IMR-90 (cell line): ENCODE measurements around the gene PARP6. TPM values are rescaled to one million over a fixed set of nuclear protein-coding genes. Genes with fewer than 3 reads are reported as not detected.

Source experiments
- ATAC-seq: fragments of 200-7000 bp; cut with Tn5 transposase; 2 replicates; pipeline ENCODE4 v1.9.1; 2020; ENCODE audit warnings: low read depth, mild to moderate bottlenecking, moderate library complexity
- BruUV-seq: library from RNA; stranded (reverse); fragments of 400-500 nt; replicated peaks from 2 replicates; lab custom pipeline; 2021; lab: Mats Ljungman, UMichigan
- CTCF ChIA-PET: fragments of 300-600 bp; formaldehyde crosslinking; extraction: SDS; loops from one replicate; lab custom pipeline; 2021; ENCODE audit warnings: antibody characterized with exemption; lab: Yijun Ruan, JAX
- POLR2A ChIA-PET: fragments of 300-600 bp; sonication (Branson Sonifier 250); formaldehyde crosslinking; loops from one replicate; lab custom pipeline; 2022; ENCODE audit warnings: antibody characterized with exemption; ENCODE audit not compliant: unreplicated experiment; lab: Charles Lee
- DNase-seq: peaks from one replicate; pipeline ENCODE4 v3.0.0; 2013
- H2AFZ ChIP-seq: replicated peaks from 2 replicates; pipeline ENCODE3; 2013; ENCODE audit warnings: low read length, mild to moderate bottlenecking; ENCODE audit not compliant: poor library complexity
- H2AK5ac ChIP-seq: 2 replicates; pipeline ENCODE4 v1.6.1; 2013; ENCODE audit warnings: low read depth, low read length, inconsistent platforms
- H2AK9ac ChIP-seq: replicated peaks from 2 replicates; pipeline ENCODE3; 2013; ENCODE audit warnings: mild to moderate bottlenecking, low read depth, low read length, moderate library complexity; ENCODE audit not compliant: poor library complexity
- H2BK120ac ChIP-seq: 2 replicates; pipeline ENCODE4 v1.6.1; 2013; ENCODE audit warnings: low read depth, low read length, inconsistent platforms
- H2BK15ac ChIP-seq: 3 replicates; pipeline ENCODE4 v1.6.1; 2013; ENCODE audit warnings: low read depth, low read length, inconsistent platforms
- H2BK20ac ChIP-seq: 2 replicates; pipeline ENCODE4 v1.6.1; 2013; ENCODE audit warnings: low read depth, mild to moderate bottlenecking, inconsistent platforms, low read length, moderate library complexity
- H2BK5ac ChIP-seq: 2 replicates; pipeline ENCODE4 v1.6.1; 2013; ENCODE audit warnings: mild to moderate bottlenecking, low read depth, low read length, inconsistent platforms; ENCODE audit not compliant: poor library complexity, severe bottlenecking
- H3K14ac ChIP-seq: replicated peaks from 2 replicates; pipeline ENCODE4 v1.6.1; 2013; ENCODE audit warnings: low read depth, low read length, inconsistent platforms
- H3K18ac ChIP-seq: 2 replicates; pipeline ENCODE4 v1.6.1; 2013; ENCODE audit warnings: low read depth, low read length, control low read depth
- H3K23ac ChIP-seq: 2 replicates; pipeline ENCODE4 v1.6.1; 2013; ENCODE audit warnings: low read depth, low read length, inconsistent platforms
- H3K27ac ChIP-seq: 2 replicates; pipeline ENCODE4 v1.5.1; 2013; ENCODE audit warnings: mild to moderate bottlenecking, control low read depth, low read length; ENCODE audit not compliant: insufficient read depth
- H3K27me3 ChIP-seq: 2 replicates; pipeline ENCODE4 v1.6.1; 2013; ENCODE audit warnings: low read length; ENCODE audit not compliant: control insufficient read depth, insufficient read depth
- H3K36me3 ChIP-seq: 2 replicates; pipeline ENCODE4 v1.6.1; 2013; ENCODE audit warnings: low read length, mixed read lengths; ENCODE audit not compliant: control insufficient read depth, insufficient read depth
- H3K4ac ChIP-seq: 2 replicates; pipeline ENCODE4 v1.6.1; 2013; ENCODE audit warnings: low read depth, low read length, inconsistent platforms
- H3K4me1 ChIP-seq: 2 replicates; pipeline ENCODE4 v1.6.1; 2013; ENCODE audit warnings: low read length, mixed read lengths; ENCODE audit not compliant: control insufficient read depth, insufficient read depth
- H3K4me2 ChIP-seq: 2 replicates; pipeline ENCODE4 v1.6.1; 2013; ENCODE audit warnings: low read depth, mild to moderate bottlenecking, control low read depth, low read length, moderate library complexity
- H3K4me3 ChIP-seq: 2 replicates; pipeline ENCODE4 v1.5.1; 2013; ENCODE audit warnings: low read depth, mild to moderate bottlenecking, control low read depth, low read length, moderate library complexity; ENCODE audit not compliant: insufficient read depth
- H3K56ac ChIP-seq: 2 replicates; pipeline ENCODE4 v1.6.1; 2013; ENCODE audit warnings: low read length, inconsistent platforms; ENCODE audit not compliant: insufficient read depth; ENCODE audit errors: extremely low read depth
- H3K79me1 ChIP-seq, 2 experiments: 2 replicates each; pipeline ENCODE4 v1.6.1; 2013; ENCODE audit warnings: low read length in 2 of 2, inconsistent platforms in 1 of 2, low read depth in 1 of 2
- H3K9ac ChIP-seq: 2 replicates; pipeline ENCODE4 v1.6.1; 2013; ENCODE audit warnings: low read depth, low read length, control low read depth
- H3K9me1 ChIP-seq: 2 replicates; pipeline ENCODE4 v1.6.1; 2013; ENCODE audit warnings: low read length, inconsistent platforms; ENCODE audit not compliant: insufficient read depth
- H3K9me3 ChIP-seq: 2 replicates; pipeline ENCODE4 v1.6.1; 2013; ENCODE audit warnings: low read length; ENCODE audit not compliant: control insufficient read depth, insufficient read depth
- H4K20me1 ChIP-seq: 2 replicates; pipeline ENCODE4 v1.6.1; 2013; ENCODE audit warnings: low read length, inconsistent platforms; ENCODE audit not compliant: insufficient read depth
- H4K5ac ChIP-seq: 2 replicates; pipeline ENCODE4 v1.6.1; 2013; ENCODE audit warnings: mild to moderate bottlenecking, low read depth, low read length, control low read depth
- H4K8ac ChIP-seq, 2 experiments: 2 replicates each; pipeline ENCODE4 v1.6.1; 2013; ENCODE audit warnings: low read depth in 2 of 2, low read length in 2 of 2, control low read depth in 1 of 2, inconsistent platforms in 1 of 2
- H4K91ac ChIP-seq: 2 replicates; pipeline ENCODE4 v1.6.1; 2013; ENCODE audit warnings: low read depth, low read length, inconsistent platforms; ENCODE audit not compliant: insufficient read depth
- CTCF ChIP-seq: conservative IDR thresholded peaks from 2 replicates; pipeline ENCODE4 v1.5.1; 2012; ENCODE audit warnings: mild to moderate bottlenecking, low read depth, low read length, improper control_type of control experiment
- MXI1 ChIP-seq: IDR thresholded peaks from 2 replicates; pipeline ENCODE4 v1.6.1; 2012; ENCODE audit warnings: low read depth, mild to moderate bottlenecking, low read length, moderate library complexity, borderline replicate concordance
- USF2 ChIP-seq: fragments of 150-350 bp; IDR thresholded peaks from 2 replicates; pipeline ENCODE4 v1.6.1; 2017; ENCODE audit warnings: mild to moderate bottlenecking, antibody characterized with exemption, low read length, low read depth
- WGBS, 2 experiments: methylation state at CpG; one replicate each; pipeline versions ENCODE4 v1.1.5 to v1.1.7; 2013; ENCODE audit warnings: missing lambda C conversion rate in 2 of 2; ENCODE audit not compliant: insufficient read length in 1 of 2; ENCODE audit errors: extremely low coverage in 2 of 2; 5-methylcytosine and 5-hydroxymethylcytosine counted together
- dilution Hi-C: fragments of 300-500 bp; cut with HindIII; formaldehyde crosslinking; loops from one replicate; pipeline ENCODE4 v1.14.3; 2018; ENCODE audit warnings: low sequenced_read_pairs; ENCODE audit not compliant: unreplicated experiment
- in situ Hi-C: fragments of 300-500 bp; cut with MboI; formaldehyde crosslinking; loops from 3 replicates; pipeline ENCODE4 v1.14.3; 2019; ENCODE audit warnings: low sequenced_read_pairs, inconsistent platforms, mixed read lengths
- intact Hi-C: fragments of 100-400 bp; cut with micrococcal nuclease; formaldehyde crosslinking; loops from 2 replicates; pipeline ENCODE4 v1.10.0; 2022
- polyA plus RNA-seq, 3 experiments: library from polyadenylated mRNA; depleted of rRNA; stranded (reverse); fragments of >200 nt; gene quantifications; 2 replicates each; pipeline ENCODE4 v1.2.3, GENCODE V29; 2012; ENCODE audit warnings: low replicate concordance in 1 of 3
- total RNA-seq: library from RNA; depleted of rRNA; stranded (reverse); fragments of >200 nt; gene quantifications from 2 replicates; pipeline ENCODE4 v1.2.3, GENCODE V29; 2012

Gene PARP6
- total and polyA plus RNA-seq, 2 of the 4 experiments (the other 2 are of a cell fraction): 13.4 to 45.1 TPM

- H2AK5ac ChIP-seq: peak overlapping the region; percentile 93
- no peak for TF ChIP-seq CTCF
- peak; percentile 66; the same call in 1 of the 2 replicates for TF ChIP-seq MXI1
- TF ChIP-seq USF2: 0 out of 2 replicates have a peak, but pooled peaks have one; percentile 15
- H3K9me3 ChIP-seq: no peaks in the 10 kb centered on the region
- dilution Hi-C loops (no loop called here), intact Hi-C loops (no loop called here), in situ Hi-C loops (no loop called here)
- peak overlapping the region; percentile 8 for H2AFZ ChIP-seq
- peak overlapping the region; percentile 96 for H3K4me2 ChIP-seq
- no peaks in the 10 kb centered on the region for H3K27me3 ChIP-seq
- H3K9me1 ChIP-seq: peaks cover 7% of the 10 kb centered on the region
- ATAC-seq: no peak
- peak overlapping the region; percentile 96 for H3K4me3 ChIP-seq
- BruUV-seq: no TSS peak
- ChIA-PET CTCF (no interaction called here), POLR2A (interaction anchor here (0.6 to 1.1 kb wide), 2 partner anchors 28 to 477 kb away, joined by 3 to 6 read pairs; no protein-coding TSS in a partner anchor)
- peak overlapping the region; percentile 93 for H3K56ac ChIP-seq
- peak overlapping the region; percentile 95 for H4K91ac ChIP-seq
- peak overlapping the region; percentile 79 for H2BK20ac ChIP-seq
- peak overlapping the region; percentile 99 for H3K9ac ChIP-seq
- peak overlapping the region; percentile 88 for H2BK120ac ChIP-seq
- H3K18ac ChIP-seq: peak overlapping the region; percentile 89
- H3K4ac ChIP-seq: peak overlapping the region; percentile 93
- WGBS, 2 experiments: no CpG with 5 or more reads among the region's 25 CpGs
- peaks cover 10 to 42% of the 10 kb centered on the region in 2 experiments; a peak in 2 of 4 replicates for H3K79me1 ChIP-seq
- peak overlapping the region; percentile 95 for H3K14ac ChIP-seq
- H3K36me3 ChIP-seq: peaks cover 6% of the 10 kb centered on the region
- H3K27ac ChIP-seq: peak overlapping the region; percentile 100
- peaks cover 18% of the 10 kb centered on the region for H3K4me1 ChIP-seq
- H4K8ac ChIP-seq: peak overlapping the region; percentile 95
- peak overlapping the region; percentile 99 for H2BK5ac ChIP-seq
- peak overlapping the region; percentile 100 for H3K23ac ChIP-seq
- peak; percentile 24 for DNase-seq
- peak overlapping the region; percentile 99 for H2AK9ac ChIP-seq
- peak overlapping the region; percentile 67 for H4K5ac ChIP-seq
- H2BK15ac ChIP-seq: peak overlapping the region; percentile 52; the same call in 2 of the 3 replicates
- peaks cover 48% of the 10 kb centered on the region for H4K20me1 ChIP-seq
Observed at GRCh38 chr15:72229076-72229946, 43.0 kb downstream of the PARP6 start.
